ENCODE data around the gene ALKBH5.
A peak's percentile ranks its signal among the peaks of the same experiment; 100 is the strongest.

The ALKBH5 gene

DNA sequence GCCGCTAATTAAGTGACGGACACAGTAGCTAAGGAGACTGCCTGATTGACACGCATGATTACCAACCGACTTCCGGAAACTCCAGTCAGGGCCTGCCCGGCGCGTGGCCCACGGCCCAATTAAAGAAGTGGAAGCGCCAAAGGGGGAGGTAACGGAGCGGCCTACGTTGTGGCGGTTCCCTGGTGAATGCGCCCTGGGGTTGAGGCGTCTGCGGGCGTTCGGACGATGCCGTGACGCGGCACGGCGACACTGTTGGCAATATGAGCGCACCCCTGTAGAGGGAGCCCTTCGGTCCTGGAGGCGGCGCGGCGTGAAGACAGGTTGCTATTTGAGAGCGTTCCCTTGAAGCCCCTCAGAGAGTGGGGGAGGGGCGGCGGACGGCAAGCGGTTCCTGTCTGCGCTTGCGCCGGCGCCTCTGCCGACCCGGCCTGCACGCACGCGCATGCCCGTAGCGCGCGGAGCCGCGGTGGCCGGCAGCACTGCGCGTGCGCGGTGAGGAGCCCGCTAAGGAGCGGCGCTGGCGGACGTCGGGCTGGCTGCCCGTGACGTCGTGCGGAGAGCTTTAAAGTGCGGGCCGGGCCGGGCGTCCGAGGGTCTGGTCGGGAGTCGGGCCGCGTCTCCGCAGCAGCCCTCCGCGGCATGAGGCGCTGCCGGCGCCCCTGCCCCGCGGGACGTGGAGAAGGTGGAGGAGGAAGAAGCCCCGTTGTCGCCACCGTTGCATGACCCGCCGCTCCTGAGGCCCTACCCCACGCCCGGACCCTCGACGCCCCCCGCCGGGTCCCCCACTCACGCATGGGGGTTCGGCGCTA is at the start of gene ALKBH5:
ALKBH5 (plus strand) TSS at position 495 of the 809 bp plus-strand sequence. CDS start 416 bp downstream, outside the sequence.
- DNase-seq (ENCODE audit: low read depth), result peak; percentile 100
- TF ChIP-seq, protein P1, sequence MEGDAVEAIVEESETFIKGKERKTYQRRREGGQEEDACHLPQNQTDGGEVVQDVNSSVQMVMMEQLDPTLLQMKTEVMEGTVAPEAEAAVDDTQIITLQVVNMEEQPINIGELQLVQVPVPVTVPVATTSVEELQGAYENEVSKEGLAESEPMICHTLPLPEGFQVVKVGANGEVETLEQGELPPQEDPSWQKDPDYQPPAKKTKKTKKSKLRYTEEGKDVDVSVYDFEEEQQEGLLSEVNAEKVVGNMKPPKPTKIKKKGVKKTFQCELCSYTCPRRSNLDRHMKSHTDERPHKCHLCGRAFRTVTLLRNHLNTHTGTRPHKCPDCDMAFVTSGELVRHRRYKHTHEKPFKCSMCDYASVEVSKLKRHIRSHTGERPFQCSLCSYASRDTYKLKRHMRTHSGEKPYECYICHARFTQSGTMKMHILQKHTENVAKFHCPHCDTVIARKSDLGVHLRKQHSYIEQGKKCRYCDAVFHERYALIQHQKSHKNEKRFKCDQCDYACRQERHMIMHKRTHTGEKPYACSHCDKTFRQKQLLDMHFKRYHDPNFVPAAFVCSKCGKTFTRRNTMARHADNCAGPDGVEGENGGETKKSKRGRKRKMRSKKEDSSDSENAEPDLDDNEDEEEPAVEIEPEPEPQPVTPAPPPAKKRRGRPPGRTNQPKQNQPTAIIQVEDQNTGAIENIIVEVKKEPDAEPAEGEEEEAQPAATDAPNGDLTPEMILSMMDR (conservative IDR thresholded peaks at IDR 0.05; ENCODE audit: low read length), result peak; percentile 29
- peak within 1 kb of the TSS; percentile 90 for H3K4me3 ChIP-seq (ENCODE audit: low read length)

DNA sequence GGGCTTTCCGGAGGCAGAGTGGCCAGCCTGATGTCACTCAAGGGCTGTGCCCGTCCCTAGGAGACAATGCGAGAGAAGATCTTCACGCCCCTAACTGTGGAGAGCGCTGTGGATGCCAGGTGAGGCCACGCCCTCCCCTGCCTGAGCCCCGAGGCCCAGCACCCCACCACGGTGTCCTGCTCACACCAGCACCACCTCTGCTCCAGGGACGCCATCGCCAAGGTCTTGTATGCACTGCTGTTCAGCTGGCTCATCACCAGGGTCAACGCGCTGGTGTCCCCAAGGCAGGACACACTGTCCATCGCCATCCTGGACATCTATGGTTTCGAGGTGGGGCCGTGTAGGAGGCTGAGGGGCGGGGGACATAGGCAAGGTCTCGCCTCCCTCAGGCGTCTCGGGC is 47.3 kb upstream of the ALKBH5 start:
- no peak overlapping the region for H3K4me3 ChIP-seq (ENCODE audit: low read length)
- DNase-seq (ENCODE audit: low read depth), result no peak
- TF ChIP-seq, protein P1 (conservative IDR thresholded peaks at IDR 0.05; ENCODE audit: low read length), result no peak

DNA sequence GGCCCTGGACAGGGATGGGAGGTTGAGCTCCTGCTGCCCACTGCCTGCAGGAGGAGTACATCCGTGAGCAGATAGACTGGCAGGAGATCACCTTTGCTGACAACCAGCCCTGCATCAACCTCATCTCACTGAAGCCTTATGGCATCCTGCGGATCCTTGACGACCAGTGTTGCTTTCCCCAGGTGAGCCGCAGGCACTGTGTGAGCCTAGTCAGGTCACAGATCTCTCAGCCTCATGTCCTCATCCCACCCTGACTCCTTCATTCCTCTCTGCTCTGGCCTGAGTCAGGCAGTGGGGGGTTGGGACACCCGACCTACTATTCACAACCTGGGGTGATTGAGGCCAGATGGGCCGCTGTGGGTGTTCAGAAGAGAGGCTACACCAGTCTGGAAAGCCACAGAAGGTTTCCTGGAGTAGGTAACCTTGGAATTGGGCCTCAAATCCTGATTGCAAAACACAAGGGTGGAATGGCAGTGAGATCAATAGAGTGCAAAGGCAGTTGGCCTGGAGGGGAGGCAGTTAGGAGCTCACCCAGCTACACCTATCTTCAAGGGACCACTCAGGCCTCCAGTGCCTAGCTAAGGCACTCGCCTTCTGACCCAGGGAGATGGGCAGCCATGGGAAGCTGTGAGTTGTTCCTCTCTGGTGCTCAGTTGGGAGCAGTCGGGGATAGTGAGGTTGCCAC is 45.4 kb upstream of the ALKBH5 start:
- no peak overlapping the region for H3K4me3 ChIP-seq (ENCODE audit: low read length)
- TF ChIP-seq, protein P1 (conservative IDR thresholded peaks at IDR 0.05; ENCODE audit: low read length), result no peak

DNA sequence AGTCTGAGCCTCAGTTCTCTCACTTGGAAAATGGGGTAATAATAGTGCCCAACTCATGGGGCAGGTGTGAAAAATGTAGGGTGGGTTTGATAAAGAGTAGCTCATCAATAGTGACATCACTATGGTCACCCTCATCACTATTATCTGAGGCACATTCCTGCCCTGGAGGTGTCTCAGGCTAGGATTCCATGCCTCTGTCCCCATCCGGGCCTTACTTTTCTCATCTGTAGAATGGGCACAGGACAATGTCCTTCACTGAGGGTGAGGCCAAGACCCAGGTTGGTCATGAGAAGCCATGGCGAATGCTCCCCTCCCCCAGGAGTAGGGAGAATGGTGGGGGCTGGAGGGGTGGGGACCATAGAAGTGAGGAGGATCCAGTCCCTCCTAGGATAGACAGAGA is 44.5 kb upstream of the ALKBH5 start:
- TF ChIP-seq, protein P1 (conservative IDR thresholded peaks at IDR 0.05; ENCODE audit: low read length), result no peak
- DNase-seq (ENCODE audit: low read depth), result no peak
- no peak overlapping the region for H3K4me3 ChIP-seq (ENCODE audit: low read length)

More for the DNA sequence above, 45.4 kb upstream of the ALKBH5 start:
- DNase-seq (ENCODE audit: low read depth), result no peak

DNA sequence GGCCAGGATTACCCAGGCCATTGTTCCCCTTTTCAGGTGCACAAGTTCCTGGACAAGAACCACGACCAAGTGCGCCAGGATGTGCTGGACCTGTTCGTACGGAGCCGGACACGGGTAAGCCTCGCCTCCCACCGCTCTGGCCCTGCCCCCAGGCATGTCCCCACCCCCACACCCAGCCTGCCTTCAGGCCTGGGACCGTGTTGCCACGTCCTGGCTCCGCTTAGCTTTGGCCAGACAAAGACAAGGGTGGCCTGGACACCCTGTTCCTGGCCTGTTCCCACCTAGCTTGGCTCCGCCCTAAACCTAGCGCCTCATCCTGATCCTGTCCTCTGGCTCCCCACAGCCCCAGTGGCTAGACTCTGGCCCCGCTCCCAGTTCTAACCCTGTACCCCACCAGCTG is 44.1 kb upstream of the ALKBH5 start:
- TF ChIP-seq, protein P1 (conservative IDR thresholded peaks at IDR 0.05; ENCODE audit: low read length), result no peak
- DNase-seq (ENCODE audit: low read depth), result no peak
- H3K4me3 ChIP-seq (ENCODE audit: low read length), result no peak overlapping the region

DNA sequence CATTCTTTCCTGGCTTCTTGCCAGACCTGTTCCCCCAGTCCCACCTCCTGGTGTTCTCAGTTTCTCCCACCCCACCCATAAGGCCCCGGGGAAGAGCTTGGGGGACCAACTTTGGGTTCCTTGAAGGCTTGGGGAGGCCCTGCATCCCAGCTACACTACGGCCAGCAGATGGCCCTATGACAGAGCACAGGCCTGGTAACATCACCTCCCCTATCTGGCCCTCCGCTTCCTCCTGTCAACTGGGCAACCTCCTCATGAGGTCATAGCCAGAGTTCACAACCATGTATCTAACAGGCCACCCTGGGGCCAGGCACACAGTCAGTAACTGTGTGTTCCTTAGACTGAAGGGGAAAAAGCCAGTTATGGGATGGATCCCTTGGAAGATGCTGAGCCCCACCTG is 43.7 kb upstream of the ALKBH5 start:
- no peak overlapping the region for H3K4me3 ChIP-seq (ENCODE audit: low read length)
- TF ChIP-seq, protein P1 (conservative IDR thresholded peaks at IDR 0.05; ENCODE audit: low read length), result peak; percentile 32
- peak; percentile 10 for DNase-seq (ENCODE audit: low read depth)
